Transverse colon (tissue), 3 donors: ENCODE measurements around the gene PLGLB1.
"Not testable (repeated sequence)": the region's sequence is repeated elsewhere in the genome, so short reads cannot be mapped to it uniquely, and the experiment has no call there.

Experiments
- POLR2A ChIP-seq: fragments of 450-650 bp; IDR thresholded peaks from one replicate; pipeline ENCODE4 v1.6.1; 2016; ENCODE audit warnings: antibody characterized with exemption, mild to moderate bottlenecking, moderate library complexity
- TF ChIP-seq, protein P1 (sequence below), 5 experiments: fragments of 200-600 bp in 3 of 5; fragments of 450-650 bp in 2 of 5; sonication (generic) in 3 of 5; IDR thresholded peaks; 1 replicate in 2 of 5; 2 replicates in 3 of 5; pipeline ENCODE4 v1.5.1; 2016 to 2017; ENCODE audit warnings: antibody characterized with exemption in 5 of 5, inconsistent platforms in 3 of 5, mild to moderate bottlenecking in 2 of 5, moderate library complexity in 1 of 5

DNA sequence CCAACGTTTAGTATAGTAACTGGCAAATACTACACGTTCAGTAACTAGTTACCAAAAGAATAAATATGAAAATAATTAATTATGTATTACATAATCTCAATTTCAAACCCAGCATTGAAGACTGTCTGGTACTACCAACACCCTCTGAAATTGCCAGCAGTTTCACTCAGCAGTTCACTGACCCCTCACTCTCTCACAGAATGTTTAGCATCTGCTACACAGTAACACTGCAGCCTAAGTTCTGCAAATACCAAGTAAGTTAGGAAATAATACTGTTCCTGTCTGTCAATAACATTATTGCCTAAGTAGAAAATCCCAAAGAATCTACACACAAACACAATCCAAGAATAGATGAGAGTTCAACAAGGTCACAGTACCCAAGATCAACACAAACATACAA is 41.8 kb upstream of the PLGLB1 start:
- TF ChIP-seq POLR2A = not testable (repeated sequence)
- TF ChIP-seq, protein P1, sequence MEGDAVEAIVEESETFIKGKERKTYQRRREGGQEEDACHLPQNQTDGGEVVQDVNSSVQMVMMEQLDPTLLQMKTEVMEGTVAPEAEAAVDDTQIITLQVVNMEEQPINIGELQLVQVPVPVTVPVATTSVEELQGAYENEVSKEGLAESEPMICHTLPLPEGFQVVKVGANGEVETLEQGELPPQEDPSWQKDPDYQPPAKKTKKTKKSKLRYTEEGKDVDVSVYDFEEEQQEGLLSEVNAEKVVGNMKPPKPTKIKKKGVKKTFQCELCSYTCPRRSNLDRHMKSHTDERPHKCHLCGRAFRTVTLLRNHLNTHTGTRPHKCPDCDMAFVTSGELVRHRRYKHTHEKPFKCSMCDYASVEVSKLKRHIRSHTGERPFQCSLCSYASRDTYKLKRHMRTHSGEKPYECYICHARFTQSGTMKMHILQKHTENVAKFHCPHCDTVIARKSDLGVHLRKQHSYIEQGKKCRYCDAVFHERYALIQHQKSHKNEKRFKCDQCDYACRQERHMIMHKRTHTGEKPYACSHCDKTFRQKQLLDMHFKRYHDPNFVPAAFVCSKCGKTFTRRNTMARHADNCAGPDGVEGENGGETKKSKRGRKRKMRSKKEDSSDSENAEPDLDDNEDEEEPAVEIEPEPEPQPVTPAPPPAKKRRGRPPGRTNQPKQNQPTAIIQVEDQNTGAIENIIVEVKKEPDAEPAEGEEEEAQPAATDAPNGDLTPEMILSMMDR (IDR thresholded peaks at IDR 0.05) = not testable (repeated sequence)
